ENCODE results near the gene GNS.

The GNS gene

DNA sequence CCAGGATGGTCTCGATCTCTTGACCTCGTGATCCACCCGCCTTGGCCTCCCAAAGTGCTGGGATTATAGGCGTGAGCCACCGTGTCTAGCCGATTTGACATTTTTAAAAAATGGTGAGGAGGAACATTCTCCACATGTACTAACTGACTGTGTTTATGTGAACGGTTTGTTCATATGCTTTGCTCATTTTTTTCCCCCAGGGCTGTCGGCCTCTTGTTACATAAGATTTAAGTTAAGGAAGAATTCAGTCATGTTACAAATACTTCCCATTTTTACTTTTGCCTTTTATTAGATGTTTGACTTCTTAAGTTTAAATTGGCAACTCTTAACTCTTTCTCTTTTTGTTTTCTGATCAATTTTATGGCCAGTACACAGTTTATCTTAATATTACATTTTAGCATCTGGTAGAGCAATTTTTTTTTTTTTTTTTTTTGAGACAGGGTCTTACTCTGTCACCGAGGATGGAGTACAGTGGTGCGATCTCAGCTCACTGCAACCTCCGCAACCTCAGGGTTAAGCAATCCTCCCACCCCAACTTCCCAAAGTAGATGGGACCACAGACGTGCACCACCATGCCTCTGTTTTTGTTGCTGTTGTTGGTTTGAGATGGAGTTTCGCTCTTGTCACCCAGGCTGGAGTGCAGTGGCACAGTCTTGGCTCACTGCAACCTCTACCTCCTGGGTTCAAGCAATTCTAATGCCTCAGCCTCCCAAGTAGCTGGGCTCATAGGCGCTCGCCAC lies 9.6 kb downstream of the GNS start:
- in situ Hi-C loops (cut with HindIII; ENCODE audit: low sequenced_read_pairs) = no loop called here
- no peak overlapping the region for H3K4me3 ChIP-seq (ENCODE audit: low read depth, low read length)
- TF ChIP-seq, protein P1, sequence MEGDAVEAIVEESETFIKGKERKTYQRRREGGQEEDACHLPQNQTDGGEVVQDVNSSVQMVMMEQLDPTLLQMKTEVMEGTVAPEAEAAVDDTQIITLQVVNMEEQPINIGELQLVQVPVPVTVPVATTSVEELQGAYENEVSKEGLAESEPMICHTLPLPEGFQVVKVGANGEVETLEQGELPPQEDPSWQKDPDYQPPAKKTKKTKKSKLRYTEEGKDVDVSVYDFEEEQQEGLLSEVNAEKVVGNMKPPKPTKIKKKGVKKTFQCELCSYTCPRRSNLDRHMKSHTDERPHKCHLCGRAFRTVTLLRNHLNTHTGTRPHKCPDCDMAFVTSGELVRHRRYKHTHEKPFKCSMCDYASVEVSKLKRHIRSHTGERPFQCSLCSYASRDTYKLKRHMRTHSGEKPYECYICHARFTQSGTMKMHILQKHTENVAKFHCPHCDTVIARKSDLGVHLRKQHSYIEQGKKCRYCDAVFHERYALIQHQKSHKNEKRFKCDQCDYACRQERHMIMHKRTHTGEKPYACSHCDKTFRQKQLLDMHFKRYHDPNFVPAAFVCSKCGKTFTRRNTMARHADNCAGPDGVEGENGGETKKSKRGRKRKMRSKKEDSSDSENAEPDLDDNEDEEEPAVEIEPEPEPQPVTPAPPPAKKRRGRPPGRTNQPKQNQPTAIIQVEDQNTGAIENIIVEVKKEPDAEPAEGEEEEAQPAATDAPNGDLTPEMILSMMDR (IDR thresholded peaks at IDR 0.05; ENCODE audit: low read depth, low read length, missing control alignments) = no peak
- DNase-seq (ENCODE audit: low read depth) = no peak

DNA sequence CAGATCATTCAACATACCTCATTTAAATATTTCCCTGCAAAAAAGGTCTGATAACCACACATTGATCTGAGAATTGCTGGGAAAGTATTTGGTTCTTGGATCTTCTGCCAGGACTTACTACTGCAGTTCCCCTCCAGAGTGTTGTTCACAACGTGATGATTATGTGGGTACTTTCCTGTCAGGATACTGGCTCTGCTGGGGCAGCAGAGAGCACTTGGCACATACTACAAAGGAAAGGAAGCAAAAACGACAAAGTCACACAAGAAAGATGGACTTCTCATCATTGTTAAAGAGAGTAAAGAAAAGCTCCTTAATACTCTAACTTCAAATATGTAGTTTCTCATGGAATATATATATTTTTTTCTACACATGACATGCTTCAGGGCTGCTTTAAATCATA lies 11.5 kb downstream of the GNS start:
- H3K4me3 ChIP-seq (ENCODE audit: low read depth, low read length) = no peak overlapping the region
- TF ChIP-seq, protein P1 (IDR thresholded peaks at IDR 0.05; ENCODE audit: low read depth, low read length, missing control alignments) = peak; percentile 6
- no peak for DNase-seq (ENCODE audit: low read depth)
- in situ Hi-C loops (cut with HindIII; ENCODE audit: low sequenced_read_pairs) = no loop called here

DNA sequence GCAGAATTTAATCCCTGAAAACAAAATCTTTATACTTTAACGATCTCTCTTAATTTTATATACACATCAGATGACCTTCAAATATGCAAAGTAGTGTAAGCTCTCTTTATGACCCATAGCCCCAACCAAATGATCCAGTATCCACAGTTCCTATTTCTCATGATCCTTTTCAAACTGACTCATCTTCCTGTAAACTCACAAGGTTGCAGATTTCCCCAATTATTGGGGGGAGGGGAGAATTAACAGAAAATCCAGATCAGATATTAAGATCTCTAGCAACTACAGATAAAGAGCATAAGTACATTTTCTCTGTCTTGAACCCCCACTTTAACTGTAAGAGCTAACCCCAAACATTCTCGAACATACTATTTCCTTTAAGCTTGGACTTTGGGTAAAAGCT lies 12.5 kb downstream of the GNS start:
- H3K4me3 ChIP-seq (ENCODE audit: low read depth, low read length) = no peak overlapping the region
- no peak for DNase-seq (ENCODE audit: low read depth)
- TF ChIP-seq, protein P1 (IDR thresholded peaks at IDR 0.05; ENCODE audit: low read depth, low read length, missing control alignments) = no peak
- in situ Hi-C loops (cut with HindIII; ENCODE audit: low sequenced_read_pairs) = no loop called here

DNA sequence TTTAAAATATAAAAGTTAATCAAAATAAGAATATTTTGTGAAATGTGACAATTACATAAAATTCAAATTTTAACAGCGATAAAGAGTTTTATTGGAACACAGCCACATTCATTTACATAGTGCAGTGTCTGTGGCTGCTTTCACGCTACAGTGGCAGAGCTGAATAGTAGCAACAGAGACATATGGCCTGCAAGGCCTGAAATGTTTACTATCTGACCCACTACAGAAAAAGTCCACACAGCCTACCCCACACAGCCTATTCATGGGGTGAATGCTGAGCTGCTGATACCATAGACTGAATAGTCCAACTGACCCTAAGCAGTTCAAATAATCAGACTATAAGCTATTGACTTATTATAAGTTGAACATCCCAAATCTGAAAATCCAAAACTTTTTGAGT lies 13.2 kb downstream of the GNS start:
- in situ Hi-C loops (cut with HindIII; ENCODE audit: low sequenced_read_pairs) = no loop called here
- DNase-seq (ENCODE audit: low read depth) = no peak

DNA sequence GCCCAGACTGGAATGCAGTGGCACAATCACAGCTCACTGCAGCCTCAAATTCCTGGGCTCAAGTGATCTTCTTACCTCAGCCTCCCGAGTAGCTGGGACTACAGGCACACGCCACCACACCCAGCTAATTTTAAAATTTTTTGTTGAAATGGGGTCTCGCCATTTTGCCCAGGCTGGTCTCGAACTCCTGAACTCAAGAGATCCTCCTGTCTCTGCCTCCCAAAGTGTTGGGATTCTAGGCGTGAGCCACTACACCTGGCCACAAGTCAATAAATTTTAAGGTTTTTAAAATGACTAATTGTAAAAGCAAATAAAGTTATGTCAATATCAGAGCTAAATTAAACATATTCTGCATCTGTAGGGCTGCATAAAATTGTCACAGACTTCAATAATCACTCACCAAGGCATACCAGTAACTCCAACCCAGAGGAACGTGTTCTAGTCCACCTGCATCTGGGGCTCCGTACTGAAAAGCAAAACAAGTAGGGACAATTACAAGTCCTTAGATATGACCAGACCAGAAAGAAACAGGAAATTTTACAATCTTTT lies 13.9 kb downstream of the GNS start:
- no peak for DNase-seq (ENCODE audit: low read depth)
- H3K4me3 ChIP-seq (ENCODE audit: low read depth, low read length) = no peak overlapping the region
- TF ChIP-seq, protein P1 (IDR thresholded peaks at IDR 0.05; ENCODE audit: low read depth, low read length, missing control alignments) = no peak
- in situ Hi-C loops (cut with HindIII; ENCODE audit: low sequenced_read_pairs) = no loop called here

More for the DNA sequence above, 13.2 kb downstream of the GNS start:
- no peak overlapping the region for H3K4me3 ChIP-seq (ENCODE audit: low read depth, low read length)
- TF ChIP-seq, protein P1 (IDR thresholded peaks at IDR 0.05; ENCODE audit: low read depth, low read length, missing control alignments) = no peak

DNA sequence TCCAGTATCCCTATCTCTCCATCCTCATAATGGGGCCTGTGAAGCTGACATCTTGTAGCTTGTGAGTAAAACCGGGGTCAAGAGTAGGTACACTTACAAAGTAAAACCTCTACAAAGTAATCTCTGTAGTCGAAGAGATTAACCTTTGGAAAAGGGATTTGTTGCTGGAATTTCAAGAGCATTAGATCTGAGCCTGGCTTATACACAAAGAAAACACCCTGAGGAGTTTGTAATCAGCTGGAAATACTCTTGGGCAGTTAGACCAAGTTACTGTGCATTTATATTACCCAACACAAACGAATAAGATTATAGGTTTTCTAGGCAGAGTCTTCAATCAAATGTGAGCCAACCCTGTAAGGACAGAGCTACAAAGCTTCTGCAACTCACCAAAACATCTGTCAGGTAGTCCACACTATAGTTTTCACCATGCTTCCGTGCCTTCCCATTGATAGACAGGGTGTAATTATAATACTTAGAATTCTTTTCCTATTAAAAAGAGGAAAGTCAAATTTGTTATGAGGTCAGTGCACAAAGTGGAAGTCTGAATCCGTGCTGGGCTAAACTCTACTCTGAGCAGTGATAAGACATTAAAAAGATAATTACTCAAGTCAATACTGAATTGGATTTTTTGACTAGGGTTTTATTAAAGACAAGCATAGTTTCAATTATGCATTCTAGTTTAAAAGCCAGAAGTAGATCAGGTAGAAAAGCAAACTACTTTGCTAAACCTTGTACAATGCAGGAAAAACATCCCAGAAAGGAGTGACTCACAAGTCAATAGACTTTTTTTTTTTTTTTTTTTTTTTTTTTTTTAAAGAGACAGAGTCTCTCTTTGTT lies 14.6 kb downstream of the GNS start:
- TF ChIP-seq, protein P1 (IDR thresholded peaks at IDR 0.05; ENCODE audit: low read depth, low read length, missing control alignments) = no peak
- in situ Hi-C loops (cut with HindIII; ENCODE audit: low sequenced_read_pairs) = no loop called here
- no peak for DNase-seq (ENCODE audit: low read depth)
- H3K4me3 ChIP-seq (ENCODE audit: low read depth, low read length) = no peak overlapping the region

Data from astrocyte of the cerebellum (primary cell).